HG03558 (cell line): ENCODE measurements around the gene RAD9A.
"Not testable (repeated sequence)": the region's sequence is repeated elsewhere in the genome, so short reads cannot be mapped to it uniquely, and the experiment has no call there.

Source experiments
- ATAC-seq: cut with Tn5 transposase; IDR thresholded peaks from one replicate; pipeline ENCODE4 v1.9.1; 2021; ENCODE audit warnings: moderate number of reproducible peaks; ENCODE audit not compliant: unreplicated experiment; ENCODE audit errors: extremely low read depth

Gene RAD9A

DNA sequence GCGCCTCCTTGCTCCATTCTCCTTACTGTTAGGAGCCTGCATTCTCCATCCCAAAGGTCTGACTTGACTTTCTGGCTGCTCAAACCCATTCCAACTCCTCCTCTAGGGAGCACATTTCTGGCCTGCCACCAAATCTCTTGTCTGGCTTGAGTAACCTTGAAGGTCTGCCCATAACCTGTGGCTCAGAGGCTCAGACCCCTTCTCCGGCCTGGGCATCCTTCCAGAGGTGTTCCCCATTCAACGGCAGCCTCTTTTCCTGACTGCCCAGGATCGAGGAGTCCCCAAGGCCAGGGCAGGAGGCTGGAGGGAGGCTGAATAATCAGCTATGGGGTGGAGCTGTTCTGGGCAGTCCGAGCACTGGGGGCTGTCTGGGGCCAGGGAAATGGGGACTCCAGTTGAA is 2.2 kb downstream of the RAD9A start:
- no peak for ATAC-seq

GRCh38 chr11:67395555-67396258 is 3.9 kb downstream of the RAD9A start:
- ATAC-seq: no peak

- no peak for ATAC-seq
These were observed 4.4 kb downstream of the RAD9A start for GRCh38 chr11:67396259-67396581.

DNA sequence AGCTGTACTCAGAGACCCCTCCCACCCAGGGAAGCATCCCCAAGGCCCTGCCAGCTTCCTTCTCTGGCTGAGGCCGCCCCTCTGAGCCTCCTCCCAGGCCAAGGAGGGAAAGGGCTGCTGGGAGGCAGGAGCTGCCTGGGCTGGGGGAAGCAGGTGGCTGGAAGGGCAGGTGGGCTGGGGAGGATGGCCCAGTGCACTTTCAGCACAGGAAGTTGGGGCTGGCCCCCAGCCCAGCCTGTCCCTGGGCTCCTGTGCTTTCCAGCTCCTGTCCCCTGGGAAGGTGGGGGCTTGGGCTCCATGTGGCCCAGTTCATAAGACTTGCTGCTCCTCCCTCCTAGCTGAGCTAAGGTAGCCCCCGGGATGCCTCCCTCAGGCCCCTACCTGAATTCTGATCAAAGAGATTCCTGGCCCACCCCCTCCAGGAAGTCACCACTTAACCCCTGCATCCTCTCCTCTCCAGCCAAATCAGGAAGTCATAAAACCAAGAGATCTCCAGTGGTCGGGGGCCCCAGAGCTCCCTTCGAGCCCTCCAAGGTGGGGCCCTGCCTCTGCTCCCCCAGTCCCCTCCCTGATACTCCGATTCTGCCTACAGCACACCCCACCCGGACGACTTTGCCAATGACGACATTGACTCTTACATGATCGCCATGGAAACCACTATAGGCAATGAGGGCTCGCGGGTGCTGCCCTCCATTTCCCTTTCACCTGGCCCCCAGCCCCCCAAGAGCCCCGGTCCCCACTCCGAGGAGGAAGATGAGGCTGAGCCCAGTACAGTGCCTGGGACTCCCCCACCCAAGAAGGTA is 5.0 kb downstream of the RAD9A start:
- no peak for ATAC-seq

DNA sequence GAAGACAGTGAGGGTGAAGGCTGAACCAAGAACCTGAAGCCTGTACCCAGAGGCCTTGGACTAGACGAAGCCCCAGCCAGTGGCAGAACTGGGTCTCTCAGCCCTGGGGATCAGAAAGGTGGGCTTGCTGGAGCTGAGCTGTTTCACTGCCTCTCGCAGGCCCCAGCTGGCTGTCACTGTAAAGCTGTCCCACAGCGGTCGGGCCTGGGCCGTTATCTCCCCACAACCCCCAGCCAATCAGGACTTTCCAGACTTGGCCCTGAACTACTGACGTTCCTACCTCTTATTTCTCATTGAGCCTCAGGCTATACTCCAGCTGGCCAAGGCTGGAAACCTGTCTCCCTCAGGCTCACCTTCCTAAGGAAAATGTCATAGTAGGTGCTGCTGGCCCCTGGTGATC is 5.8 kb downstream of the RAD9A start:
- ATAC-seq: no peak

DNA sequence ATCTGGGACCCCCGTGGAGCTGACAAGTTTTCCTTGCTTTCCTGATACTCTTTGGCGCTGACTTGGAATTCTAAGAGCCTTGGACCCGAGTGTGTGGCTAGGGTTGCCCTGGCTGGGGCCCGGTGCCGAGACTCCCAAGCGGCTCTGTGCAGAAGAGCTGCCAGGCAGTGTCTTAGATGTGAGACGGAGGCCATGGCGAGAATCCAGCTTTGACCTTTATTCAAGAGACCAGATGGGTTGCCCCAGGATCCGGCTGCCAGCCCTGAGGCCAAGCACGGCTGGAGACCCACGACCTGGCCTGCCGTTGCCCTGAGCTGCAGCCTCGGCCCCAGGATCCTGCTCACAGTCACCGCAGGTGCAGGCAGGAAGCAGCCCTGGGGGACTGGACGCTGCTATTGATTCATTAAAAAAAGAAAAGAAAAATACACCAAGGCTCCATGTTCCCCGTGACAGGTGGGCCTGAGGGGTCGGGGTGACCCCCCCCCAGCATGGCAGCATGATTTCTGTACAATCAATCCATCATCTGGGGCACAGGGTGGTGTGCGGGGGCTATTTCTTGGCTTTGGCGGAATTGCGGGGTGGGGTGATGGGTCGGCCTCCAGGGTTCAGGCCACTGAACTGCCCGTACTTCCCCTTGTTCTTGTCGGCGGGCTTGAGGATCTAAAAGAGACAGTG is 6.3 kb downstream of the RAD9A start:
- ATAC-seq: no peak

- ATAC-seq: no peak
These were observed 7.1 kb downstream of the RAD9A start for GRCh38 chr11:67398661-67399563.

- ATAC-seq: no peak
These were observed 8.6 kb downstream of the RAD9A start for GRCh38 chr11:67400251-67400941.

DNA sequence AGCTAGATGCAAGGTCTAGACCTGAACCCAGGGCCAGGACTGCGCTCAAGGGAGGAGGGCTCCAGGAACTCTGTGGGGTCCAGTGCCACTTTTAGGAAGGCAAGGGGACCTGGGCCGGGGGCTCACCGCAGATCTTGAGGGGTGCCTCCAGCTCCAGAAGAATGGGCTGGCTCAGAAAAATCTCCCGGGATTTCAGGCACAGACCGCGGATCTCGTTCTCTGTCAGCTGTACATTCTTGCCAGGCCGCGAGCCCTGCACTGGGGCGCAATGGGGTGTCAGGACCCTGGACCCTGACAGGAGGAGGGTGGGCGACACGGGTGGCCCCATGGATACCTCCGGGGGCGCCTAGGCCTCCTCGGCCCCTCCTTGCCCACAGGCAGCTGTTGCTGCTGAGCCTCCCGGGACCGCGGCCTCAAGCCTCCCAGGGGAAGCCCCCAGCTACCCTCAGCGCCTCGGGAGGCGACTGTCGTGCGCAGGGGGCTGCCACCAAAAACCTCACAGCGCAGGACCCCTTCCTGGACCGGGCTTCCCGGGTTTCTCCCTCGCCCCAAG is 9.2 kb downstream of the RAD9A start:
- no peak for ATAC-seq

DNA sequence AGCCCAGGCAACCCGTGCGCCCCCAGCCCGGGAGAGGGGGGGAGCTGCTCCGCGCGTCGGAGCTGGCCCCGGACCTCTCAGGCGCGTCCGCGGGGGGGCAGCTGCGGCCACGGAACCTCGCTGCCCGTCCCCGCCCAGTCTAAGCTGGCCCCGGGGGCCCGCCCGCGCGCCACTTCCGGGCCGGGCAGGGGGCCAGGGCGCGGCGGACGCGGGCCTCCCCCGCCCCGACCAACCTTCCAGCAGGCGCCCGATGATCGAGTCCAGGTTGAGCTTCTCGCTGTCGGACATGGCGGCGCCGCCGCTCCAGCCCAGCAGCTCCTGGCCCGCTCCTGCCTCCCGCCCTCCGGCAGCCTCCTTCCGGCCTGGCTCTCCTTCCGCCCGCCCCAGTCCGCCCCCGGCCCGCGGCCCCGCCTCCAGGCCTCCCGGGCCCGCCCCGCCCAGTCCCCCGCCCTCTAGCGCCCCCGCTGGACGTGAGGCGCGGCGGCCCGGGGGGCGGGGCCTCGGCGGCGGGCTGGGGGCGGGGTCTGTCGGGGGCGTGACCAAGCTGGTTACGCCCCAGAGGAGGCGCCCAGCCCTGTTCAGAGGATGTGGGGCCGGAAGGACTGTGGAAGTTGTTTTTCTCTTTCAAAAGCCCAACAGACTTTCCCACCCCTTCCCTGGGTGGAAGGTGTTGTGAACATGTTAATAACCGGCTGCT is 9.9 kb downstream of the RAD9A start, which contains the start of gene PPP1CA:
Gene PPP1CA, minus strand, starts transcription at position 364 of the 697 bp plus-strand sequence. Its CDS starts 76 bp downstream, at position 288.
- ATAC-seq: no peak

DNA sequence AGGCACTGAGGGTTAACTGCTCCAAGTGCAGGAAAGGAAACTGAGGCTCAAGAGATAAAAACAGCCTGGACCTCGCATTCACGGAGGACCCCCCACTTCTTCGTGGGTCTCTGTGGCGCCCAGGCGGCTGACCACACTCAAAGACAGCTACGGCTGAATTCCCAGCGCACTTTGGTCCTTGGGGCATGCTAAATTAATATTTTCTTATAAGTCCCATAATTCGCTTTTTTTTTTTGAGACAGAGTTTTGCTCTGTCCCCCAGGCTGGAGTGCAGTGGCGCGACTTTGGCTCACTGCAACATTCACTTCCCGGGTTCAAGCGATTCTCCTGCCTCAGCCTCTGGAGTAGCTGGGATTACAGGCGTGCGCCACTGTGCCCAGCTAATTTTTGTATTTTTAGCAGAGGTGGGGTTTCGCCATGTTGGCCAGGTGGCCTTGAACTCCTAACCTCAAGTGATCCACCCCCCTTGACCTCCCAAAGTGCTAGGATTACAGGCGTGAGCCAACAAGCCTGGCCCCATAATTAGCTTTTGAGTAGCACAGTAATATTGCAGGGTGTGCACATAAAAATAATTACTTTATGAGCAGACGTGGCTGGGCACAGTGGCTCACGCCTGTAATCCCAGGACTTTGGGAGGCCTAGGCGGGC is 10.5 kb downstream of the RAD9A start:
- not testable (repeated sequence) for ATAC-seq

GRCh38 chr11:67403085-67403484 is 11.3 kb downstream of the RAD9A start:
- ATAC-seq: not testable (repeated sequence)

- ATAC-seq: no peak
These were observed 12.9 kb downstream of the RAD9A start for GRCh38 chr11:67404515-67405195.

DNA sequence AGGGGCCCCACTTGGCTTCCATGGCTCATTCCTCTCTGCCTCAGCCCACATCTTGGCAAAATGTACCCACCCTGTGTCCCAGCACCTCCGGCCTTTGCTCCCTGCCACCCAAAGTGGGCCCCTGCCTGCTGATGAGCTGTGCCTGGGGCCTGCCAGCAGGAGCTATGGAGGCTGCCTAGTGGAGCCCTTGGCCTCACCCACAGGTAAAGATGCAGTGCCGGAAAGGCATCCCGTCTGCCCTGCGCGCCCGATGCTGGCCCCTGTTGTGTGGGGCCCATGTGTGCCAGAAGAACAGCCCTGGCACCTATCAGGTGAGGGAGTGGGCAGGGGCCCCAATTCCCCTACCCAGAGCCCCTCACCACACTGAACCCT is 13.4 kb downstream of the RAD9A start:
- no peak for ATAC-seq

DNA sequence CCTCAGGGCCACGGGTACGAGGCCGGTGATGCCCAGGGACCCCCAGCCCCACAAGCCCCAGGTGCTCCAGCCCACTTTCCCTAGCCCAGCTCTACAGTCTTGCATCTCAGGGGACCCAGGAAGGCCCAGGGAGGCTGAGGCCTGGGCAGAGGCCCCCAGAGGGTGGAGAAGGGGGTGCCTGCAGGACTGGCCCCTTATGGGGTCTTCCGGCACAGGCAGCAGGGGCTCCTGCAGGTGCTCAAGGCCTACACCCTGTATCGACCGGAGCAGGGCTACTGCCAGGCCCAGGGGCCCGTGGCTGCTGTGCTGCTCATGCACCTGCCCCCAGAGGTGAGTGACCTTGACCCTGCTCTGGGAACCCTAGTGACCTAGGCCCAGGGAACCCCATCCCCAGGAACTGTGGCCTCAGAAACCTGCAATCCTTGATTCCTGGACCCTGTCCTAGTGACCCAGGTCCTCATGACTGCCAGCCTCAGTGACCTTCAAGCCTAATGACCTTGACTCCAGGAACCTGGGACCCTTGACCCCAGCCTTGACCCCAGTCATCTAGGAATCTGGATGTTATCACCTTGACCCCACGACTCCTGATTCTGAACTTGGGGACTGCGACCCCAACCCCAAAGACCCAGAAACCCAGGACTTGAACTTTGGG is 14.0 kb downstream of the RAD9A start:
- ATAC-seq: no peak

DNA sequence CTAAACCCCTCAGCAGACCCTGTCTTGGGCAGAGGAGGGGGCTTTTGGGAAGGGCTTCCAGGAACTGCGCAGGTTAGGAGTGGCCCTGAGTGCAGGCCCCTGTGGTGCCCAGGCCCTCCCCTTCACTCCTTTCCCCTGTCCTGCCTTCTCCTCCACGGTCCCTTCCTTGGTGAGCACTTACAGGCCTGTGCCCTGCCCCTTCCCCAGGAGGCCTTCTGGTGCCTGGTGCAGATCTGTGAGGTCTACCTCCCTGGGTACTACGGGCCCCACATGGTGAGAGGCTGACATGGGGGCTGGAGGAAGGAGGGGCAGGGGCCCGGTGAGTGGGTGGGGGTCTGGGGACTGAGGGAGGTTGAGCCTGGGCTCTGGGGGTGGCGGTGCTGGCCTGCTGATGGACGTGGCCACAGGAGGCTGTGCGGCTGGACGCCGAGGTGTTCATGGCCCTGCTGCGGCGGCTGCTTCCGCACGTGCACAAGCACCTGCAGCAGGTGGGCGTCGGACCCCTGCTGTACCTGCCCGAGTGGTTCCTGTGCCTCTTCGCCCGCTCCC is 14.7 kb downstream of the RAD9A start:
- no peak for ATAC-seq
